Measurements from ENCODE around the gene CALM1.

DNA sequence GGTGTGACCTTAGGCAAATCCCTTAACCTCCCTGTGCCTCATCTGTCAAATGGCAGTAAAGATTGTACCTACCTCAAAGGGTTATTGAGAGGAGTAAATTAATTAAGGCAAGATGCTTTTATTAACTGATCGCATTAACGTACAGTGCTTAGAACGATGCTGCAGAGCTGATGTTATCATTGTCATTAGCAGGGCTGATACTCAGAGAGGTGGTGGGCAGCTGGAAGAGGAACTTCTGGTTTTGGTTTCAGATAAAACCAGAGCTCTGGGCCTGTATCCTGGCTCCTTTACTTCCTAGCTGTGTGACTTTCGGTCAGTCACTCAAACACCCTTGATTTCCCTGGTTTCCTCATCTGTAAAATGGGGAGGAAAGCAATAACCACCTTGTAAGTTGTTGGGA lies 55.1 kb downstream of the CALM1 start:
- TF ChIP-seq, protein P1, sequence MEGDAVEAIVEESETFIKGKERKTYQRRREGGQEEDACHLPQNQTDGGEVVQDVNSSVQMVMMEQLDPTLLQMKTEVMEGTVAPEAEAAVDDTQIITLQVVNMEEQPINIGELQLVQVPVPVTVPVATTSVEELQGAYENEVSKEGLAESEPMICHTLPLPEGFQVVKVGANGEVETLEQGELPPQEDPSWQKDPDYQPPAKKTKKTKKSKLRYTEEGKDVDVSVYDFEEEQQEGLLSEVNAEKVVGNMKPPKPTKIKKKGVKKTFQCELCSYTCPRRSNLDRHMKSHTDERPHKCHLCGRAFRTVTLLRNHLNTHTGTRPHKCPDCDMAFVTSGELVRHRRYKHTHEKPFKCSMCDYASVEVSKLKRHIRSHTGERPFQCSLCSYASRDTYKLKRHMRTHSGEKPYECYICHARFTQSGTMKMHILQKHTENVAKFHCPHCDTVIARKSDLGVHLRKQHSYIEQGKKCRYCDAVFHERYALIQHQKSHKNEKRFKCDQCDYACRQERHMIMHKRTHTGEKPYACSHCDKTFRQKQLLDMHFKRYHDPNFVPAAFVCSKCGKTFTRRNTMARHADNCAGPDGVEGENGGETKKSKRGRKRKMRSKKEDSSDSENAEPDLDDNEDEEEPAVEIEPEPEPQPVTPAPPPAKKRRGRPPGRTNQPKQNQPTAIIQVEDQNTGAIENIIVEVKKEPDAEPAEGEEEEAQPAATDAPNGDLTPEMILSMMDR (conservative IDR thresholded peaks at IDR 0.05; ENCODE audit: low read length) = no peak
- TF ChIP-seq EZH2phosphoT487 (IDR thresholded peaks at IDR 0.05; ENCODE audit: borderline replicate concordance) = no peak
